Stimulated activated CD8-positive, alpha-beta memory T cell treated with anti-CD3 and anti-CD28 coated beads, Interleukin-4, amount 100 ng/mL, for 4 hours (primary cell): ENCODE results near the gene FLRT1.

Experiments
- DNase-seq, 2 donors: peaks; one replicate each; pipeline ENCODE4 v3.0.0-alpha.2; 2020; ENCODE audit warnings: low read depth in 2 of 2, low spot score in 1 of 2

Gene FLRT1

DNA sequence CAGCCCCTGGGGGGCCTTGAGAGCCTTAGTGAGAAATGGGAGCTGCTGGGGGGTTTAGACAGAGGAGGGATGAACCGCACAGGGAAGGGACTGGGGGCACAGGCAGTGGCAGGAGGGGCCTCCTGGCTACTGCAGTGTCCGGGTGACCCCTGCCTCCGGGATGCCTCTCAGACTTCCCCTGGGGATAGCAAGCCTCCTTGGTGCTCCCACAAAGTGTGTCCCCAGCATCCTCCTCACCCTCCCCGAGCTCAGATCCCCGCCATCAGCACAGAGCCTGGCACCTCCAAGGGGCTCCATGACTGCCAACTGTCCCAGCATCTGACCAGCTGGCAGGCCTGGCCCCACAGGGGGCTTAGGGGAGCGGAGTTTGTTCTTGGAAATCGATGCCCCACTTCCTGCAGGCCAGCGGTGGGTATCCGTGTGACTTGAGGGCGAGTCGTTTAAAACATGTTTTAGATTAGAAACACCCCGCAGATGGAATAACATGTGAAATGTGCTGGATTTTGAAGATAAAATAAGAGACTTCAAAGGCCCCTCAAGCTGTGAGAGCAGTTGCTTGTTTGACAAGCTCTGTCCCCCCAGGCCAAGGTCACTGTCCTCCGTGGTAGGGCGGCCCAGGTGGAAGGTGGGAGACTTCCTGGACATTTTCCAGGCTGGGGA is 13.5 kb upstream of the FLRT1 start:
- DNase-seq = no peak

DNA sequence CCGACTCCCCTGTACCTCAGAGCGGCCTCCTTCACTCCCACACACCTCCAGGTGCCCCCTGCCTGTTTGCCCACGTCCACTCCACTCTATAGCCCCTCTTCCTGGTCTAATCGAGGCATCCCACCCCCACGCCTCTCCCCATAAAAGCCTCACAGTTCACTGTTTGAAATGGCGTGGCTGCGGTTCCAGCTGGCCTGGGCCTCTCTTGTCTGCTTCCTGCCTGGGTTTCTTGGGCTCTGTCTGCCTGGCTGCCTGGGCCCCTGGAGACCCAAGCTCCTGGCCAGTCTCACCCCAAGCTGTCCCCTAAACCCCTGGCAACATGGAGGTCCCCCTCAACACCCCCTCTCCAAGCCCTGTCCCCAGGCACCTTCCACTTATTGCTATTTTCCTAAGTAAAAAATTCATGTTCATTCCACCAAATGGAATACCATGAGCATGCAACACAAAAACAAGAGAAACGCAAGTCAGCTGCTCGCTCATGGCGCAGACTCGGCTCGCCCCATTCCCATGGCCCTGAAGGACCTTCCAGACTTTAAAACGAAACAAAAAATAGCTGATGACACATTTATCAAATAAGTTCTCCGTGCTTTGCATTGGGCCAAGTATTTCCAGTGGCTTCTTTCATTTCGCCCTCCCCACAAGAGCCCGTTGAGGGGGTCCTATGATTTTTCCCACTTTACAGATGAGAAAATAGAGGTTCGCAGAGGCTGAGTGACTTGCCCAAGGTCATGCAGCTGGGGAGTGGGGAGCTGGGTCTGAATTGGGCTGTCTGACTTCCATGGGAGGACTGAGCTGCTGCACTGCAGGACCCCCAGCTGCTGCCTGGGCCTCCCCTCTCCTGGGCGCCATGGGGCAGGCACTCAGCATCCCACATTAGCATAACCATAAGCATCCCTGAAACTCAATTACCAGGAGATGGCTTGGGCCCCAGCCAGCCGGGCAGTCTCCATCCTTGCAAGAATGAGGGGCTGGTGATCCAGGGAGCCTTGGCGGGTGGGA is 11.7 kb upstream of the FLRT1 start:
- no peak for DNase-seq

DNA sequence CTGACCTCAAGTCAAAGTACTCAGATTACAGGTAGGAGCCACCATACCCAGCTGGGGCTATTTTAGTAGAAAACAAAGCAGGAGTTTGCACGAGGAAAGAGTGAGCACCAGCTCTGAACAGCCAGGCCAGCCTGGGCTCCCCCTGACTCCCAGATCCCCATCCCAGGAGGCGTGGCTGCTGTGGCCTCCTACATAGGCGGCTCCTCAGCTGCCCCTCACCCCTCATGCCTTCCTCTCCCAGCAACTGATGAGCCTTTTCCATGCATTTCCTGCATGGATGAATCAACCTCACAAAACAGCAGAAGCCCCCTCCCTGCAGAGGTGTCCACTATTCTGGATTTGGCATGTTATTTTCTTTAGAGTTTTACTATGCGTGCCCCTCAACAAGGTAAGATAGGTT is 10.5 kb upstream of the FLRT1 start:
- DNase-seq = no peak

- no peak for DNase-seq
Observed at GRCh38 chr11:64026575-64027205, 9.0 kb upstream of the FLRT1 start.

- no peak for DNase-seq
Observed at GRCh38 chr11:64027651-64028397, 7.9 kb upstream of the FLRT1 start.

- DNase-seq = no peak
Observed at GRCh38 chr11:64028398-64029115, 7.2 kb upstream of the FLRT1 start.

- no peak for DNase-seq
Observed at GRCh38 chr11:64029773-64030172, 6.0 kb upstream of the FLRT1 start.

- no peak for DNase-seq
Observed at GRCh38 chr11:64031001-64031400, 4.7 kb upstream of the FLRT1 start.

- no peak for DNase-seq
Observed at GRCh38 chr11:64032050-64032449, 3.7 kb upstream of the FLRT1 start.

- DNase-seq = no peak
Observed at GRCh38 chr11:64034411-64034811, 1.3 kb upstream of the FLRT1 start.

- DNase-seq = no peak
Observed at GRCh38 chr11:64035081-64035524, 628 bp upstream of the FLRT1 start.

GRCh38 chr11:64036087-64037026 is 626 bp downstream of the FLRT1 start:
- no peak for DNase-seq

GRCh38 chr11:64037027-64037634 is 1.4 kb downstream of the FLRT1 start:
- no peak for DNase-seq

DNA sequence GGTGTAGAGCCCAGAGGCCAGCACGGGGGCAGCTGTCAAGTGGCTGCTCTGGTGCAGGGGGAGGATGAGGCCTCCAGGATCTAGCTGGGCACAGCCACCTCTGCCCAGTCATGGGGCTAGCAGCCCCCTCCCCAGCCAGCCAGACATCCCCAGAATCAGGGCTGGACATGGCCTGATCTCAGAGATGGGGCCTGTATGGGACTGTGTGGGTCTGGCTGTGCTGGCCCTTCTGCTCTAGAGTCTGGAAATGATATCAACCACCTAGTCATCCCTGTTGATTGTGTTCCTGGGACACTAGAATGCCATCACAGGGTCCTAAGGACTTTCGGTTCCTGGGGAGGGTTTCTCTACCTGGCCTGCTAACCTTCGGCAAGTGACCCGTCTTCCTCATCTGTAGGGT is 2.8 kb downstream of the FLRT1 start:
- DNase-seq = no peak

DNA sequence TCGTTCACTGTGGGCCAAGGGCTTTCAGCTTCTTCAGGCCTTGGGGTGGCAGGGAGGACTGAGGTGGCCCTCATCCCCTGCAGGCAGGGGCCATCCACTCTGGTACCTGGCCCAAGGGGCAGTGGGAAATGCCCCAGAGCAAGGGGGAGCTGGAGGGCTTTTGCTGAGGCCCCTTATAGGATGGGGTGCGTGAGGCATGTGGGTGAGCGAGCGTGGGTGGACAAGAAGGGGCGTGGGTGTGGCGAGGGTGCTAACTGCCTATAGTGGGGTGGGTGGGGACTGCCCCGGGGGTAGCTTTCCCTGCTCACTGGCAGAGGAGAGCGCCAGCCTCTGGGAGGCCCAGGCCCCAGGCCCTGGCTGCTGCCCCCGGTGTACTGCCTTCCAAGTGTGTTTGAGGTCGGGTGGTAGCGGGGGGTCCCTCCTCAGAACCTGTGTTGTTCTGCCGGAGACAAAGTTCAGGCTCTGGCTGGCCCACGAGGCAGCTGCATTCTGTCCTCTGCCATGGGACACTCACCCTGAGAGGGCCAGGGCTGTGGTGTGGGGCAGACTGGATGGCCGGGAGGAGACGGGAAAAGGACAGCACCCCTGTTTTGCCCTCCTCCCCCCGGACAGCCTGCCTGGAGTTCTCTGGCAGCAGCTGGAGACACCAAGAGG is 3.4 kb downstream of the FLRT1 start:
- peak in 1 of 2 donors; percentile 10 for DNase-seq

- DNase-seq = no peak
Observed at GRCh38 chr11:64040684-64041322, 5.1 kb downstream of the FLRT1 start.

DNA sequence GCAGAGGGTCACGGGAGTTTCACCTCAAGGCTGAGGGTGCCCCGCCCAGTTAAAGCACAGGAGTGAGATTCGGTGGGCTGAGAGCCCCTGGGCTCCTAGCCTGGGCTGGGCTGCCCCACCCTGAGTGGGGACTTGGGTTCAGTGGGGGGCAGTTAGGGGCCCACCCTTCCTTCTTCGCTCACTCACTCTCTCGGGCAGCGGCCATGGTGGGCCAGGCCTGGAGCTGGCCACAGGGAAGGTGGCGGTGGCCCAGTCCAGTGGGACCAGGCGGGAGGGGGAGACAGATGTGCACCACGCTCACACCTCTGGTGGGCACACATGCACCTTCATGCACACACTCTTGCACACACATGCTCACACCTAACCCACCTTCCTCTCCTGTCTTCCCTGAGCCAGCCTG is 6.1 kb downstream of the FLRT1 start:
- DNase-seq = no peak

DNA sequence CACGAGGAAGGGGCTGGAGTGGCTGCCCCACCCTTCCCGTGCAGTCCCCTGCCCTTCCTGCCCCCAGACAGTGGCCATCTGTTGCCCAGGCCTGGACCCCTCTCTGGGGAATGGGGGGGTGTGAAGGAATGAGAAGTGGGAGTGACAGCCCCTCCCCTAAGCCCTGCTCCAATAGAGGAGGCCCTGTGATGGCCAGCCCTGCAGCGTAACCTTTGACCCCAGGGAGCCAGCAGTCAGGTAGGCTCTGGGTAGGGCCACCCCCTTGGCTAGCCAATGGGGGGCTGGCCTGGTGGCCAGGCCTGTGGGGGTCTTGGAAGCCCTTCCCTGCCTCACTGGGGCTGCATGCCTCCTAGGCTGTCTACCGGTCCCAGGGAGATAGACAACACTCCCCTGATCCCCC is 6.6 kb downstream of the FLRT1 start:
- no peak for DNase-seq
